GM23248 (cell line): Measurements from ENCODE around the gene CACNG4.

ENCODE experiments used
- EZH2 ChIP-seq: fragments of 200-600 bp; sonication (generic); IDR thresholded peaks from 2 replicates; pipeline ENCODE4 v1.6.1; 2018; ENCODE audit warnings: antibody characterized with exemption, mild to moderate bottlenecking; ENCODE audit not compliant: insufficient read depth, poor library complexity, severe bottlenecking
- EZH2phosphoT487 ChIP-seq: fragments of 200-600 bp; sonication (generic); IDR thresholded peaks from 2 replicates; pipeline ENCODE4 v1.6.1; 2018; ENCODE audit warnings: antibody characterized with exemption, moderate library complexity, mild to moderate bottlenecking, low read depth; ENCODE audit not compliant: insufficient read depth

- TF ChIP-seq EZH2phosphoT487 (no peak), EZH2 (no peak)
Observed at GRCh38 chr17:67074781-67075180, 110.3 kb downstream of the CACNG4 start.
